ENCODE measurements around the gene ANKRD44.
A peak's percentile ranks its signal among the peaks of the same experiment; 100 is the strongest.

The ANKRD44 gene

GRCh38 chr2:197141702-197142473 lies 168.7 kb downstream of the ANKRD44 start:
- no peak for DNase-seq (ENCODE audit: low spot score)

- no peak for DNase-seq (ENCODE audit: low spot score)
These were observed 170.5 kb downstream of the ANKRD44 start for GRCh38 chr2:197140045-197140444.

GRCh38 chr2:197138506-197138905 lies 172.1 kb downstream of the ANKRD44 start:
- DNase-seq (ENCODE audit: low spot score): no peak

GRCh38 chr2:197137826-197138477 lies 172.6 kb downstream of the ANKRD44 start:
- DNase-seq (ENCODE audit: low spot score): no peak

GRCh38 chr2:197137231-197137630 lies 173.3 kb downstream of the ANKRD44 start:
- DNase-seq (ENCODE audit: low spot score): no peak

- no peak for DNase-seq (ENCODE audit: low spot score)
These were observed 174.1 kb downstream of the ANKRD44 start for GRCh38 chr2:197136452-197136851.

GRCh38 chr2:197135806-197136205 lies 174.8 kb downstream of the ANKRD44 start:
- DNase-seq (ENCODE audit: low spot score): no peak

GRCh38 chr2:197134206-197134605 lies 176.4 kb downstream of the ANKRD44 start:
- DNase-seq (ENCODE audit: low spot score): no peak

- no peak for DNase-seq (ENCODE audit: low spot score)
These were observed 179.1 kb downstream of the ANKRD44 start for GRCh38 chr2:197131558-197131855.

GRCh38 chr2:197130318-197130717 lies 180.3 kb downstream of the ANKRD44 start:
- DNase-seq (ENCODE audit: low spot score): no peak

- DNase-seq (ENCODE audit: low spot score): no peak
These were observed 181.7 kb downstream of the ANKRD44 start for GRCh38 chr2:197128897-197129296.

- no peak for DNase-seq (ENCODE audit: low spot score)
These were observed 182.5 kb downstream of the ANKRD44 start for GRCh38 chr2:197128126-197128525.

GRCh38 chr2:197126630-197127352 lies 183.8 kb downstream of the ANKRD44 start:
- no peak for DNase-seq (ENCODE audit: low spot score)

GRCh38 chr2:197124639-197125390 lies 185.8 kb downstream of the ANKRD44 start:
- no peak for DNase-seq (ENCODE audit: low spot score)

- DNase-seq (ENCODE audit: low spot score): no peak
These were observed 187.8 kb downstream of the ANKRD44 start for GRCh38 chr2:197122821-197123220.

- DNase-seq (ENCODE audit: low spot score): no peak
These were observed 188.7 kb downstream of the ANKRD44 start for GRCh38 chr2:197121756-197122385.

- DNase-seq (ENCODE audit: low spot score): no peak
These were observed 189.3 kb downstream of the ANKRD44 start for GRCh38 chr2:197121255-197121654.

- no peak for DNase-seq (ENCODE audit: low spot score)
These were observed 194.2 kb downstream of the ANKRD44 start for GRCh38 chr2:197116306-197116879.

- no peak for DNase-seq (ENCODE audit: low spot score)
These were observed 195.3 kb downstream of the ANKRD44 start for GRCh38 chr2:197115325-197115724.

- DNase-seq (ENCODE audit: low spot score): peak; percentile 52
These were observed 197.3 kb downstream of the ANKRD44 start for GRCh38 chr2:197113275-197113711.

GRCh38 chr2:197109326-197109725 lies 201.3 kb downstream of the ANKRD44 start:
- no peak for DNase-seq (ENCODE audit: low spot score)

Data from cerebellar cortex (tissue), 1 donor.